ENCODE results near the gene EEPD1.

The EEPD1 gene

DNA sequence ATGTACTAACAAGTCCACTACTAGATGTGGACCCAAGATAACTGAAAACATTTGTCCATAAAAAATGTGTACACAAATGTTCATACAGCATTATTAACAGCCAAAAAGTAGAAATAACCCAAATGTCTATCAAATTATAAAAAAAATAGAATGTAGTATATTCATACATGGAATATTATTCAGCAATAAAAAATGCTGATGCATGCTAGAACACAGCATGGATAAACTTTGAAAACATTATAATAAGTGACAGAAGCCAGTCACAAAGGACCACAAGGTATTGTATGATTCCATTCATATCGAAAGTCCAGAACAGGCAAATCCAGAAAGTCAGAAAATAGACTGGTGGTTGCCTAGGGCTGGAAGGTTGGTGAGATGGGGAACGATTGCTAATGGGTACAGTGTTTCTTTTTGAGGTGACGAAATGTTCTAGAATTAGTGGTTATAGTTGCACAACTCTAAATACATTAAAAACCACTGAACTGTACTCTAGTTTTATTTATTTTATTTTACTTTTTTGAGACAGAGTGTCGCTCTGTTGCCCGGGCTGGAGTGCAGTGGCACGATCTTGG lies 193.3 kb downstream of the EEPD1 start:
- DNase-seq (ENCODE audit: low spot score): no peak
- TF ChIP-seq, protein P1, sequence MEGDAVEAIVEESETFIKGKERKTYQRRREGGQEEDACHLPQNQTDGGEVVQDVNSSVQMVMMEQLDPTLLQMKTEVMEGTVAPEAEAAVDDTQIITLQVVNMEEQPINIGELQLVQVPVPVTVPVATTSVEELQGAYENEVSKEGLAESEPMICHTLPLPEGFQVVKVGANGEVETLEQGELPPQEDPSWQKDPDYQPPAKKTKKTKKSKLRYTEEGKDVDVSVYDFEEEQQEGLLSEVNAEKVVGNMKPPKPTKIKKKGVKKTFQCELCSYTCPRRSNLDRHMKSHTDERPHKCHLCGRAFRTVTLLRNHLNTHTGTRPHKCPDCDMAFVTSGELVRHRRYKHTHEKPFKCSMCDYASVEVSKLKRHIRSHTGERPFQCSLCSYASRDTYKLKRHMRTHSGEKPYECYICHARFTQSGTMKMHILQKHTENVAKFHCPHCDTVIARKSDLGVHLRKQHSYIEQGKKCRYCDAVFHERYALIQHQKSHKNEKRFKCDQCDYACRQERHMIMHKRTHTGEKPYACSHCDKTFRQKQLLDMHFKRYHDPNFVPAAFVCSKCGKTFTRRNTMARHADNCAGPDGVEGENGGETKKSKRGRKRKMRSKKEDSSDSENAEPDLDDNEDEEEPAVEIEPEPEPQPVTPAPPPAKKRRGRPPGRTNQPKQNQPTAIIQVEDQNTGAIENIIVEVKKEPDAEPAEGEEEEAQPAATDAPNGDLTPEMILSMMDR (IDR thresholded peaks at IDR 0.05; ENCODE audit: extremely low read depth, insufficient read depth, missing control alignments): no peak
- in situ Hi-C loops (cut with MboI; ENCODE audit: low pct_unique_long_range_greater_than_20kb, low sequenced_read_pairs, unreplicated experiment): no loop called here

DNA sequence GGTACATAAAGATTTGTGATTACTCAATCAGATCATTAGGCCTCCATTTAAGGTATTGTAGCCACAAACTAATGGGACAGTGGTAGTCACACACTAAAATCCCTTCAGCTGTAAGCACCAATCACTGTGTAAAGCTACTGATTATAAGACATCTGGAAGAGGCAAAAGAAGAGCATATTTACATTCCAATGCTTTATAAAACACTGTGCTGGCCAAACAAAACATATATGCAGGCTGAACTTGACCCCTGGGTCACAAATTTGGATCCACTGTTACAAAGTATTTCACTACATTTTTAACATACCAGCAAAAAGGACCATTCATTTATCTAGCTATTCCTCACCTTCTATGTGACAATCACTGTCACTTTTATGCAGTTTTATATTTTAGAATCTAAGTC lies 195.2 kb downstream of the EEPD1 start:
- no peak for DNase-seq (ENCODE audit: low spot score)
- TF ChIP-seq, protein P1 (IDR thresholded peaks at IDR 0.05; ENCODE audit: extremely low read depth, insufficient read depth, missing control alignments): no peak
- in situ Hi-C loops (cut with MboI; ENCODE audit: low pct_unique_long_range_greater_than_20kb, low sequenced_read_pairs, unreplicated experiment): no loop called here

DNA sequence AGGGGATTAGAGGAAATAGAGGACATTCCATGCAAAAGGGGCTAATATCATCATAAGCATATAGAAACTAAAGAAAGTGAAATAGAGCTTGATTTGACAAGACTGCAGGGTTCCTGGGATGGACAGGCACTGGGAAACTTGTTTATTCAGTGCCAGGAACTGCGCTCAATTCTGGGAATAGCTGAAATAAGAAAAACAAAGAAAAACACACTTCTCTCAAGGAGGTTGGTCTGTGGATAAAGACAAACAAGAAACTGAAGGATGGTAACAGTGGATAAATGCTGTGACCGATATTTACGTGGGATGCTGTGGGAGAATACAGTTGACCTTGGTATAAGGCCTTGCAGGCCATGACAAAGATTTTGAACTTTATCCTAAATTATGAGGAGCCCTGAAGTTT lies 195.7 kb downstream of the EEPD1 start:
- TF ChIP-seq, protein P1 (IDR thresholded peaks at IDR 0.05; ENCODE audit: extremely low read depth, insufficient read depth, missing control alignments): no peak
- in situ Hi-C loops (cut with MboI; ENCODE audit: low pct_unique_long_range_greater_than_20kb, low sequenced_read_pairs, unreplicated experiment): no loop called here
- DNase-seq (ENCODE audit: low spot score): no peak

DNA sequence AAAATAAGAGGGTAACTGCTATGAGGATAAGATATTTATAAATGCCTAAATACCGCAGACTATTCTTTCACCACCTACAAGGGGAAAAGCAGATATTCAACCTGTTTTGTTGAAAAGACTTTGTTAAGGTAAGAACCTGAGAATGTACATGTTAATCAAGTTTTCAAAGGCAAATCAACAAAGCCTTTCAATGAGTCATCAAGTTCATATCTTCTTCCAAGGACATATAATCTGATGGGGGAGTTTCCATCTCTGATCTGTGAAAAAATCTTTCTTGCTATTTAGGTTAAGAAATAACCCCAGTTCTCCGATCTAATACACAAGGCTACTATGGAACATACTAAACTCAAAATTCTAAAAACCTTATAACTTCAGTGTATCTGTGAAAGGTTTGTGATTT lies 196.6 kb downstream of the EEPD1 start:
- TF ChIP-seq, protein P1 (IDR thresholded peaks at IDR 0.05; ENCODE audit: extremely low read depth, insufficient read depth, missing control alignments): no peak
- DNase-seq (ENCODE audit: low spot score): no peak
- in situ Hi-C loops (cut with MboI; ENCODE audit: low pct_unique_long_range_greater_than_20kb, low sequenced_read_pairs, unreplicated experiment): no loop called here
